HepG2 (cell line): ENCODE measurements around the gene GPRC5D. TPM values are rescaled to one million over a fixed set of nuclear protein-coding genes. Genes with fewer than 3 reads are reported as not detected.
A peak's percentile ranks its signal among the peaks of the same experiment; 100 is the strongest.

Source experiments
- CC2D1A ChIP-seq: sonication (generic); formaldehyde crosslinking; IDR thresholded peaks from 2 replicates; pipeline ENCODE4 v1.8.1; 2023; ENCODE audit warnings: mild to moderate bottlenecking, missing genetic modification reagents
- CSRNP2 ChIP-seq: sonication (generic); formaldehyde crosslinking; conservative IDR thresholded peaks from 2 replicates; pipeline ENCODE4 v1.8.0; 2022; ENCODE audit warnings: low read depth, missing genetic modification reagents
- EHMT2 ChIP-seq: fragments of 200-600 bp; sonication (generic); IDR thresholded peaks from 2 replicates; pipeline ENCODE4 v1.7.0; 2017; ENCODE audit warnings: antibody characterized with exemption, low read depth, low read length, borderline replicate concordance
- ERF ChIP-seq: IDR thresholded peaks from 2 replicates; pipeline ENCODE4 v1.6.1; 2018; ENCODE audit warnings: missing biosample characterization, missing genetic modification reagents
- FOXA1 ChIP-seq, 2 experiments: fragments of 450-650 bp in 1 of 2; sonication (generic) in 1 of 2; formaldehyde crosslinking in 1 of 2; IDR thresholded peaks; 2 replicates each; pipeline versions ENCODE4 v1.4.0 to v1.6.1; 2016 to 2020; ENCODE audit warnings: missing genetic modification reagents in 1 of 2
- HIC2 ChIP-seq: sonication (generic); formaldehyde crosslinking; IDR thresholded peaks from 2 replicates; pipeline ENCODE4 v1.9.0; 2022; ENCODE audit warnings: low read depth, missing genetic modification reagents
- MAFG ChIP-seq: sonication (generic); formaldehyde crosslinking; IDR thresholded peaks from 2 replicates; pipeline ENCODE4 v1.5.1; 2020; ENCODE audit warnings: mild to moderate bottlenecking, missing genetic modification reagents
- NPAS2 ChIP-seq: sonication (generic); formaldehyde crosslinking; IDR thresholded peaks from 2 replicates; pipeline ENCODE4 v1.8.0; 2022; ENCODE audit warnings: mild to moderate bottlenecking, missing genetic modification reagents, borderline replicate concordance
- PHF8 ChIP-seq: sonication (generic); formaldehyde crosslinking; IDR thresholded peaks from 2 replicates; pipeline ENCODE4 v1.5.0; 2020; ENCODE audit warnings: missing genetic modification reagents
- TFDP1 ChIP-seq: IDR thresholded peaks from 2 replicates; pipeline ENCODE4 v1.6.1; 2016; ENCODE audit warnings: missing compliant biosample characterization, missing genetic modification reagents, borderline replicate concordance
- ZNF317 ChIP-seq: sonication (generic); formaldehyde crosslinking; IDR thresholded peaks from 2 replicates; pipeline ENCODE4 v1.5.0; 2020; ENCODE audit warnings: mild to moderate bottlenecking, missing genetic modification reagents
- ZNF326 ChIP-seq: sonication (generic); formaldehyde crosslinking; IDR thresholded peaks from 2 replicates; pipeline ENCODE4 v1.4.0; 2020; ENCODE audit warnings: missing genetic modification reagents, borderline replicate concordance
- ZNF33A ChIP-seq: sonication (generic); formaldehyde crosslinking; IDR thresholded peaks from 2 replicates; pipeline ENCODE4 v1.5.1; 2020; ENCODE audit warnings: missing genetic modification reagents, mild to moderate bottlenecking, moderate library complexity, borderline replicate concordance
- ZNF552 ChIP-seq: sonication (generic); formaldehyde crosslinking; IDR thresholded peaks from 2 replicates; pipeline ENCODE4 v1.9.0; 2022; ENCODE audit warnings: missing genetic modification reagents, mild to moderate bottlenecking, borderline replicate concordance
- ZNF567 ChIP-seq: sonication (generic); formaldehyde crosslinking; IDR thresholded peaks from 2 replicates; pipeline ENCODE4 v1.8.1; 2023; ENCODE audit warnings: mild to moderate bottlenecking, missing genetic modification reagents, borderline replicate concordance
- polyA plus RNA-seq, 8 experiments: library from polyadenylated mRNA; depleted of rRNA in 3 of 8; stranded (reverse) in 7 of 8; unstranded in 1 of 8; fragments of >200 nt; fragmentation: Illumina TruSeq in 4 of 8; extraction: Trizol in 4 of 8; gene quantifications; 2 replicates each; pipeline versions ENCODE4 v1.2.1 to v1.2.3, GENCODE V29; 2011 to 2016; ENCODE audit warnings: low read depth in 4 of 8, missing spikeins in 1 of 8, mixed read lengths in 1 of 8; ENCODE audit not compliant: insufficient read depth in 1 of 8
- total RNA-seq, 5 experiments: library from RNA; depleted of rRNA; stranded (reverse); fragments of >200 nt; fragmentation: Illumina TruSeq; extraction: Trizol; gene quantifications; 2 replicates each; pipeline ENCODE4 v1.2.3, GENCODE V29; 2016; ENCODE audit warnings: low read depth in 1 of 5
- TF ChIP-seq, protein P1 (sequence below), 2 experiments: sonication (generic) in 1 of 2; formaldehyde crosslinking in 1 of 2; IDR thresholded peaks; 2 replicates each; pipeline versions ENCODE4 v1.4.0 to v1.6.1; 2016 to 2020; ENCODE audit warnings: borderline replicate concordance in 1 of 2, low read depth in 1 of 2, mild to moderate bottlenecking in 1 of 2, missing genetic modification reagents in 1 of 2
- TF ChIP-seq, protein P2 (sequence below): sonication (generic); formaldehyde crosslinking; IDR thresholded peaks from 2 replicates; pipeline ENCODE4 v1.4.0; 2020; ENCODE audit warnings: missing genetic modification reagents, borderline replicate concordance

Gene GPRC5D
- total and polyA plus RNA-seq, 2 of the 13 experiments (the other 11 are each of a cell fraction or from before 2014, with no cell fraction given), result not detected

- TF ChIP-seq, protein P1, sequence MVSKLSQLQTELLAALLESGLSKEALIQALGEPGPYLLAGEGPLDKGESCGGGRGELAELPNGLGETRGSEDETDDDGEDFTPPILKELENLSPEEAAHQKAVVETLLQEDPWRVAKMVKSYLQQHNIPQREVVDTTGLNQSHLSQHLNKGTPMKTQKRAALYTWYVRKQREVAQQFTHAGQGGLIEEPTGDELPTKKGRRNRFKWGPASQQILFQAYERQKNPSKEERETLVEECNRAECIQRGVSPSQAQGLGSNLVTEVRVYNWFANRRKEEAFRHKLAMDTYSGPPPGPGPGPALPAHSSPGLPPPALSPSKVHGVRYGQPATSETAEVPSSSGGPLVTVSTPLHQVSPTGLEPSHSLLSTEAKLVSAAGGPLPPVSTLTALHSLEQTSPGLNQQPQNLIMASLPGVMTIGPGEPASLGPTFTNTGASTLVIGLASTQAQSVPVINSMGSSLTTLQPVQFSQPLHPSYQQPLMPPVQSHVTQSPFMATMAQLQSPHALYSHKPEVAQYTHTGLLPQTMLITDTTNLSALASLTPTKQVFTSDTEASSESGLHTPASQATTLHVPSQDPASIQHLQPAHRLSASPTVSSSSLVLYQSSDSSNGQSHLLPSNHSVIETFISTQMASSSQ (IDR thresholded peaks at IDR 0.05; ENCODE audit: low read depth), result no peak
- TF ChIP-seq, protein P1 (CRISPR knock-in tag; IDR thresholded peaks at IDR 0.05; ENCODE audit: borderline replicate concordance), result no peak
- no peak for TF ChIP-seq NPAS2
- no peak for TF ChIP-seq MAFG
- no peak for TF ChIP-seq CC2D1A (CRISPR knock-in tag)
- TF ChIP-seq TFDP1, result peak; percentile 39; the same call in 1 of the 2 replicates
- no peak for TF ChIP-seq ZNF552 (CRISPR knock-in tag)
- no peak for TF ChIP-seq EHMT2
- no peak for TF ChIP-seq ZNF567 (CRISPR knock-in tag)
- no peak for TF ChIP-seq PHF8 (CRISPR knock-in tag)
- no peak for TF ChIP-seq ZNF317 (CRISPR knock-in tag)
- TF ChIP-seq ZNF326 (CRISPR knock-in tag), result no peak
- TF ChIP-seq ERF (CRISPR knock-in tag), result peak; percentile 40; the same call in 1 of the 2 replicates
- TF ChIP-seq FOXA1 (IDR thresholded peaks at IDR 0.05), result no peak
- 0 out of 2 replicates have a peak, but pooled peaks have one; percentile 4 for TF ChIP-seq FOXA1 (CRISPR knock-in tag; IDR thresholded peaks at IDR 0.05)
- TF ChIP-seq ZNF33A (CRISPR knock-in tag), result no peak
- TF ChIP-seq CSRNP2 (CRISPR knock-in tag), result no peak
- TF ChIP-seq, protein P2, sequence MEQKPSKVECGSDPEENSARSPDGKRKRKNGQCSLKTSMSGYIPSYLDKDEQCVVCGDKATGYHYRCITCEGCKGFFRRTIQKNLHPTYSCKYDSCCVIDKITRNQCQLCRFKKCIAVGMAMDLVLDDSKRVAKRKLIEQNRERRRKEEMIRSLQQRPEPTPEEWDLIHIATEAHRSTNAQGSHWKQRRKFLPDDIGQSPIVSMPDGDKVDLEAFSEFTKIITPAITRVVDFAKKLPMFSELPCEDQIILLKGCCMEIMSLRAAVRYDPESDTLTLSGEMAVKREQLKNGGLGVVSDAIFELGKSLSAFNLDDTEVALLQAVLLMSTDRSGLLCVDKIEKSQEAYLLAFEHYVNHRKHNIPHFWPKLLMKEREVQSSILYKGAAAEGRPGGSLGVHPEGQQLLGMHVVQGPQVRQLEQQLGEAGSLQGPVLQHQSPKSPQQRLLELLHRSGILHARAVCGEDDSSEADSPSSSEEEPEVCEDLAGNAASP (CRISPR knock-in tag), result 0 out of 2 replicates have a peak, but pooled peaks have one; percentile 21
- no peak for TF ChIP-seq HIC2 (CRISPR knock-in tag)
Observed at GRCh38 chr12:12916135-12916944, 35.6 kb downstream of the GPRC5D start (continued).
